Tongue (tissue), 2 donors: Measurements from ENCODE around the gene LIN54. TPM values are rescaled to one million over a fixed set of nuclear protein-coding genes. Genes with fewer than 3 reads are reported as not detected.
"Not testable (repeated sequence)": the region's sequence is repeated elsewhere in the genome, so short reads cannot be mapped to it uniquely, and the experiment has no call there.

Experiments
- DNase-seq: peaks from one replicate; pipeline ENCODE4 v3.0.0-alpha.2; 2015
- total RNA-seq: library from RNA; depleted of rRNA; stranded (reverse); fragments of >200 nt; gene quantifications from one replicate; pipeline ENCODE4 v1.2.3, GENCODE V29; 2014

Gene LIN54
- total RNA-seq, 1 donor from 2014 or later: 20.1 TPM

GRCh38 chr4:83012200-83012686 lies 1.6 kb upstream of the LIN54 start:
- peak; percentile 49 for DNase-seq

- DNase-seq: peak; percentile 5
Measured at GRCh38 chr4:83011689-83012199, 1.1 kb upstream of the LIN54 start.

- DNase-seq: peak; percentile 45
Measured at GRCh38 chr4:83010111-83010521, 507 bp downstream of the LIN54 start.

DNA sequence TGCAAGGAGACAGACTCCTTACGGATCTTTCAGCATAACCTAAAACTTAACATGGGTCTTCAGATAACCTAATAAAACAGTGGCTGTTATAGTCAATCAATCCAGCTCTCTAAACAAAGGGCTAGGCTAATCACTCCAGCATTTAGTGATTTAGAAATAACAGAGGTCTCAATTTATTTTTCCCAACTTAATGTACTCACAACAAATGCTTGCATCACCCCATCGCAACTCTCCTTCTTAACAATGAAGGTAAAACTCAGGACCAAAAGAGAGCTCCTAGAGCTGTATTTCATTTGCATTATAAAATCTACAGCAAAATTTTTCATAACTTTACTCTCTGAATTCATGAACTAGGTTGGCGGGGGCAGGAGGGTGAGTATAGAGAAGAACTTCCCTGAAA lies 1.1 kb downstream of the LIN54 start:
- DNase-seq: peak; percentile 8

DNA sequence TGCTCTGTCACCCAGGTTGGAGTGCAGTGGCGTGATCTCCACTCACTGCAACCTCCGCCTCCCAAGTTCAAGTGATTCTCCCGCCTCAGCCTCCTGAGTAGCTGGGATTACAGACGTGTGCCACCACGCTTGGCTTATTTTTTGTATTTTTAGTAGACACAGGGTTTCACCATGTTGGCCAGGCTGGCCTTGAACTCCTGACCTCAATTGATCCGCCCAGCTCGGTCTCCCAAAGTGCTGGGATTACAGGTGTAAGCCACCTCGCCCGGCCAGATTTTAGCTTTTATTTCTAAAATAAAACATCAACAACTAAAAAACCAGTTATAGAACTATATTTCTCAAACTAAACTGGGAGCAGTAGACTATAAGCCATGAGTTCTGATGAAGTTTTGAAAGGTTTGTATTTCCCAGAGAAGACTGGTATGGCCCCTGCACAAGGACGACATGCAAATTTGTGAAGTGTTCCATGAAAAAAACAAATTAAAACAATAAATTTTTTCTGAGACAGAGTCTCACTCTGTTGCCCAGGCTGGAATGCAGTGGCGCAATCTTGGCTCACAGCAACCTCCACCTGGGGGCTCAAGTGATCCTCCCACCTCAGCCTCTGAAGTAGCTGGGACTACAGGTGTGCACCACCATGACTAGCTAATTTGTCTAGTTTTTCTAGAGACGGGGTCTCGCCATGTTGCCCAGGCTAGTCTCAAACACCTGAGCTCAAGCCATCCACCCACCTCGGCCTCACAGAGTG lies 7.4 kb downstream of the LIN54 start:
- DNase-seq: not testable (repeated sequence)

GRCh38 chr4:83002329-83002728 lies 8.3 kb downstream of the LIN54 start:
- no peak for DNase-seq

GRCh38 chr4:82998898-82999297 lies 11.7 kb downstream of the LIN54 start:
- no peak for DNase-seq

DNA sequence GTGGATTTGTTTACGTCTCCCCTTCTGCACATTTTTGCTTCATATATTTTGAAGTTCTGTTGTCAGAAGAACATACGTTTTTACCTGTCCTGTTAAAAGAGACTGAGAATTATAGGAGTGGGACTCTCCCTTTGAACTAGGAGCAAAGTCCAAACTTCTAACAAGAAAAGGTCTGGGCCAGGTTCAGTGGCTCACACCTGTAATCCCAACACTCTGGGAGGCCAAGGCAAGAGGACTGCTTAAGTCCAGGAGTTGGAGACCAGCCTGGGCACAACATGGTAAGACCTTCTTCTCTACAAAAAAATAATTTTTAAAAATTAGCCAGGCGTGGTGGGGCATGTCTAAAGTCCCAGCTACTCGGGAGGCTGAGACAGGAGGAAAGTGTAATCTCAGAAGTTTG lies 15.8 kb downstream of the LIN54 start:
- DNase-seq: no peak

DNA sequence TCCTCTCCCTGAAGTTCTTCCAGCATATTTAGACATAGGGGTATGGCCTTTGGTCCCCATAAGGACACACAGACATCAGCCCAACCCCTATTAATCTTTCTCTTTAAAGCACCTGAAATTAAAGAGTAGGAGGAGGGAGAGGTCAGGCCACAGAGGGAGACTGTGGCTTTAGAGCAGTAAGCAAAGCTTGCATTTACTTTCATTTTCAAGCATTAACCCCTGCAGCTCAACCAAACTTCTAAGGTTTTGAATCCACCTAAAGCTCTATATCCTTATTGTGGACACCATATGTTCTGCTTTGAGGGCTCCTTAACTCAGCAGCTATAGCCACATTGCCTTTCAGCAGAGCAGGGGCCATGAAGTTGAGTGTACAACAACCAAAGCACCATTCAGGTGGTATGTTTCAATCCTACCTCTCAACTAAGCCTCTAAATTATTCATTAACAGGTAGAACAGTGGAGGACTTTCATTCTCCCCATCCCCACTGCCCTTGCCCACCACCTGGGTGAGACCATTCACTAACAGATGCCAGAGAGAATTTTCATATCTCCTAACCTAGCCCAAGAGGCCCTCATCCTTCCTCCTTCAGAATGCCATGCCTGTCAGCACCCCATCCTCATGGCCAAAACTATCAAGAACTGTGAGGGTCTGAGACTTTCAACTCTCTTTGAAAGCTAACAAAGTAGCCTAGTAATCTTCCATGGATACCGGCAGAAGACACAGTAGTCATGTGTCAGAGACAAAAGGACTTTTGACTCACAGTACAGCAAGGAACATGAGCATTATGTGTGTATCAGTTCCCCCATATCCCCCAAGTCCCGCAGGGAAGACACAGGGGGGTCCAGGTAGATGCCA lies 20.8 kb downstream of the LIN54 start:
- no peak for DNase-seq

GRCh38 chr4:82988323-82988832 lies 22.2 kb downstream of the LIN54 start:
- no peak for DNase-seq

- not testable (repeated sequence) for DNase-seq
Measured at GRCh38 chr4:82987519-82987918, 23.1 kb downstream of the LIN54 start.

GRCh38 chr4:82984459-82984858 lies 26.2 kb downstream of the LIN54 start:
- no peak for DNase-seq

GRCh38 chr4:82983444-82983843 lies 27.2 kb downstream of the LIN54 start:
- no peak for DNase-seq

- no peak for DNase-seq
Measured at GRCh38 chr4:82981138-82981537, 29.5 kb downstream of the LIN54 start.

GRCh38 chr4:82975792-82976191 lies 34.8 kb downstream of the LIN54 start:
- DNase-seq: no peak

DNA sequence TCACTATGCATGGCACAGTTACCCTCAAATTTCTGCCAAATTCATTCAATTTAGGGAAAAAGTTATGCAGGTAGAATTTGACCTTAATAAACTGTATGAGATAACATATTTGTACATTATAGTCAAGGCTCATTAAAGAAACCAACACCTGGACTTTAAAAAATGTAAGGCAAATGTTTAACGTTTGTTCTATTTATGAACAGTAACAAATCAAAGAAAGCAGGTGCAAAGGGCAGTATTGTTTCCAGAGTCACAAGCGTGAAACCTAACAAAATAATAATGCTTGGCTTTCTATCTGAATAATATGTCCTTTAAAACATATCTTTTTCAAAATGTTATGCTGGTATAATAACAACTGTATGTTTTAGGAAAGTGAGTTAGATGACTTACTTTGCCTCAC lies 41.2 kb downstream of the LIN54 start:
- no peak for DNase-seq

DNA sequence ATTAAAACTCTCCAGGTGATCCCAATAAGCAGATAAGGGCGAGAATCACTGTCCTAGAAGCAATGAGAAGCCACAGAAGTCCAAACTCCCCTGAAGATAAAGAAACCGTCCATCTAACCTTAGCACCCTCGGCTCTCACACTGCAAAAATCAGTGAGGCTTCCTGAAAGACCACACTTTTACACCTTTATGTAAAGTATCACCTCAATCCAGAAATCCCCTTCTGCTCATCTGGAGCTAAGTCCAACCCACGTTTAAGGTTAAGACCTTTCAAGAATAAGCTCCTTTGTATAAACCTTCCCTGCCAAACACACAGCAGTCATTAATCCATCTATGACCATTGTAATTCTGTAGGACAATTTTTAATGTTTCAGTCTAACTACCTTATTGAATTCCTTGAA lies 41.7 kb downstream of the LIN54 start:
- DNase-seq: no peak

DNA sequence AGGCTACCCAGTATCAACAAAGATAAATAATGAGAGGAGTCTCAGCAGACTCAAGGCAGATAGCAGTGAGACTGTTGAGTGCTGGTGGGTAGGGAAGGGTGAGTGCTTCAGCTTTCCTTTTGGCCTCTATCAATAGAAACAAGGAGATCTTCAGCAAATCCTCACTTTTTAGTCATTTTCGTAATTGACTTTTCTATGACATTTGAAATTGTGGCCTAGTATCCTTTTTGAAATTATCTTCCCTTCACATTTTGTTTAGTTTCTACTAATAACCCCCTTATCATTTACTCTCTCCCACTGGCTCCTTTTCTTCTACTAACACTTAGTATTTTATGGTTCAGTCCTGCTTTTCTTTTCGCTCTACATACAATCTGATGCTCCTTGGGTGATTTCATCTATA lies 44.9 kb downstream of the LIN54 start:
- no peak for DNase-seq

DNA sequence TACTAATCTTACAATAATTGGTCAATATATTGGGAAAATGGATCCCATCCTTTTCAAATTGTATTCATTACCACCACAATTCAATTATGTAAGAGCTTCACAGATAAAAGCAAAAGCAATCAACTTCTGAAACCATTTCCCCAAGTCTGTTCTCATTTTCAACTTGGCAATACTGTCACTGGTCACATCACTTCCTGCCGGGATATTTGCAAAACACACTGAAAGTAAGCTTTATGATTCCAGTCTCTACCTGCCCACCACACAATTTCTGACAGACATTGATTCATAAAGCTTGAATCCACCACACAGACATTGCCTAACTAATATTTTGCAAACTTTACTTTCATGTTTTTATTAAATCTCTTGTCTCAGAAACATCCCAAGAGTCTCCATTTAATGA lies 53.6 kb downstream of the LIN54 start:
- DNase-seq: peak; percentile 12

GRCh38 chr4:82954212-82954611 lies 56.4 kb downstream of the LIN54 start:
- no peak for DNase-seq

DNA sequence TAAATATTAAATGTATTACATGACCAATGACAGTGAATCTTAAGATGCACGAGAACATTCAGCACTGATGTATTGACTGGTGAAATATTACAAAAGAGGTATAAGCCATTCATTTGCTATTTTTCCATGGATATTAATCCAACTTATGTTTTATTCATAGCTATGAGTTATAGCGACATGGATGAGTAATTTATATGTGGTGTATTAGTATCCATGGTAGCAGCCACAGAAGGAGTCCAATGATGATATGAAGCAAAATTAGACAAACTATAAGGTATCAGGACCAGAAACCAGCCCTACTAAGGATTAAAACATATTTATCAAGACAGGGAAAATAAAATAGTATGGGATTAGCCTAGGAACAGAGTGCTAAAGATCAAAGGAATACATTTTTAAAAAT lies 59.4 kb downstream of the LIN54 start:
- DNase-seq: no peak

- no peak for DNase-seq
Measured at GRCh38 chr4:82948647-82949204, 61.9 kb downstream of the LIN54 start.

DNA sequence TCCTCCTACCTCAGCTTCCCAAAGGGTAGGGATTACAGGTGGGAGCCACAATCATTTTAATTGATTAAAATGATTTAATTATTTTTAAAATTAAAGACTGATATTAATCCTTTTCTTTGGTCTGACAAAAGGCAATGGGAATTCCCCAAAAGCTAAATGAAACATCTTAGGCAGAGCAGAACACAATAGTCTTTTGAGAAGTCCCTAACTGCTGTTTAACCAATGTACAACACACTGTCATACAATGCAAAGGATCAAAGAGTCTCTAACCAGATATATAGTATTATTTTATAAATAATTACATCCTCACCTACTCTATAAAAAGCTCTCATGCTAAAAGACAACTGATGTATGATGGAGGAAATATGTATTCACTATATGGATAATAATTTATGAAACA lies 63.1 kb downstream of the LIN54 start:
- no peak for DNase-seq
